GM21528 (cell line): ENCODE results near the gene CEP128.

ENCODE experiments used
- ATAC-seq: cut with Tn5 transposase; IDR thresholded peaks from one replicate; pipeline ENCODE4 v1.9.1; 2021; ENCODE audit warnings: mild to moderate bottlenecking, moderate library complexity; ENCODE audit not compliant: unreplicated experiment, low FRiP score

Gene CEP128

DNA sequence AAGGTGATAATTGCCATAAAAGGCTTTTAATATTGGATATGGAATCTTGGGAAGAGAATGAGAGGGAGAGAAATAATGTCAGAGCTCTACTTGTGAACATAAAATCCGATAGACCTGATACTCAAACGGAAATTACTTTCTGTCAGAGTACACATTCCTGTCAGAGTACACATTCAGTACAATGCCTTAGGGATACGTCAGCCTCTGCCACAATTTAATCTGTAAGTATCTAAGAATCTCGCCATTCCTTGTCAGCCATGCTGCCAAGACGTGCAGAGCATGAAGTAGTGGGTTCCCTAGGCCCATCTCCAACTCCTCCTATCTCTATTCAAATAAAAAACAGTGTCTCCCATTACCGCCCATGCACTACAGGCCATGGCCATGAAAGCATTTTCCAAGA, 242.6 kb downstream of the CEP128 start:
- ATAC-seq, result no peak

DNA sequence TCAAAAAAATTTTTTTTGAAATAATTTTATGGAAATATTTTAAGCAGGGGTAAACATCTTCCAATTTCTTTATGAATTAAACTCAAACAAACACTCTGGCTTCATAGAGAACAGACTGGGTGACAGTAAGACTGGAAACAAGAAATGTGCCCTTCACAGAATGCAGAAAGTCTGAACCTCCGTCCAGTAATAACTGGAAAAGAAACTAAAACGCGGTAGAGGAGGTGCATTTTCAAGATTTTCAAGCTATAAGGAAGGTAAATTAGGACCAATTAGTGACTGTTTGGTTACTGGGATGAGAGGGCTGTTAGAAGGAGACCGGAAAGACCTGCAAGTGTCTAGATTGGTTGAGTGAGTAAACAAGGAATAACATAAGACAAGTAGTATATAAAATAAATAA, 245.7 kb downstream of the CEP128 start:
- no peak for ATAC-seq

DNA sequence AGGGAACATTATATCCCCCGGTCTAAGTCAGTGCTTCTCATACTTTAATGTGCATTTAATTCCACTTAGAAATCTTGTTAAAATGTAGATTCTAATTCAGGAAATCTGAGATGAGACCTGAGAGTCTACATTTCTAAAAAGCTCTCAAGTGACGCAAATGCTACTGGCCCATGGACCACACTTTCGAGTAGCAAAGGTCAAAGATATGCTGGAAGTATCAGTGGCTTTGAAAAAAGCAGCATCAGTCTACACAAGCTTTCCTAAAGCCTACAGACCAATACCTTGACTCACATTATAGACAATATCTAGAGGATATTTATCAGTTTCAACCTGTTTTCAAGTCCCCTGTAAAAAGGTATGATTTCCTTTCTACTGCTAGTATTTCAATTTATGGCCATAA, 248.6 kb downstream of the CEP128 start:
- no peak for ATAC-seq

DNA sequence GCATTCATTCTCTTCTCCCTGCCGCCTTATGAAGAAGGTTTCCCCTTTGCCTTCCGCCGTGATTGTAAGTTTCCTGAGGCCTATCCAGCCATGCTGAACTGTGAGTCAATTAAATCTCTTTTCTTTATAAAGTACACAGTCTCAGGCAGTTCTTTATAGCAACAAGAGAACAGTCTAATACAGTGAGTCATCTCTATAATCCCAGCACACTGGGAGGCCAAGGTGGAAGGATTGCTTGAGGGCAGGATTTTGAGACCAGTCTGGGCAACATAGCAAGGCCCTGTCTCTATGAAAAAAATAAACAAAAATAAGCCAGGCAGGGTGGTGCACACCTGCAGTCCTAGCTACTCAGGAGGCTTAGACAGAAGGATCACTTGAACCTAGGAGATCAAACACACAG, 259.9 kb downstream of the CEP128 start:
- no peak for ATAC-seq

DNA sequence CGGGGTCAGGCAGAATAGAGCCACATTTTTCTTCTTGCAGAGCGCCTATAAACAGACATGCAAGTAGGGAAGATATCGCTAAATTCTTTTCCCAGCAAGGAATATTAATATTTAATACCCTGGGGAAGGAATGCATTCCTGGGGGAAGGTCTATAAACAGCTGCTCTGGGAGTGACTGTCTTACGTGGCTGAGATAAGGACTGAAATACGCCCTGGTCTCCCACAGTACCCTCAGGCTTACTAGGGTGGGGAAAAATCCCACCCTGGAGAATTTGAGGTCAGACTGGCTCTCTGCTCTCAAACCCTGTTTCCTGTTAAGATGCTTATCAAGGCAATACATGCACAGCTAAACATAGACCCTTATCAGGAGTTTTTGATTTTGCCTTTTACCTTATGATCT, 262.3 kb downstream of the CEP128 start:
- ATAC-seq, result no peak

DNA sequence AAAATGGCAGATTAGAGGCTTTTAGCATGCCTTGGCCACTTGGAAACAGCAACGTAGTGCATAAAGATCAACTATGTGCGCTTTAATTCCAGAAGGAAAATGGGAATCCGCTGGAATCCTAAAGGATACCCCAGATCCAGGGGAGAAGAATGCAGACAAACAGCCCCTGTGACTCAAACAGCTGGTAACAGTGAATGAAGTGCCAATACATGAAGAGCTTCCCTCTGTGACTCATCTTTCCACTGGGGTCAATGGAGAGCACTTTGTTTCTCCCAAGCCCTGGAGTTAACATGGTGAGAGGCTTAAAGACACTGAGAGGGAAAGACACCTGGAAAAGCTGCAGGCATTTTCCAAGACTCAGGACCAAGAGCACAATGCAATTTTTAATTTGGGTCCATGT, 263.1 kb downstream of the CEP128 start:
- no peak for ATAC-seq

DNA sequence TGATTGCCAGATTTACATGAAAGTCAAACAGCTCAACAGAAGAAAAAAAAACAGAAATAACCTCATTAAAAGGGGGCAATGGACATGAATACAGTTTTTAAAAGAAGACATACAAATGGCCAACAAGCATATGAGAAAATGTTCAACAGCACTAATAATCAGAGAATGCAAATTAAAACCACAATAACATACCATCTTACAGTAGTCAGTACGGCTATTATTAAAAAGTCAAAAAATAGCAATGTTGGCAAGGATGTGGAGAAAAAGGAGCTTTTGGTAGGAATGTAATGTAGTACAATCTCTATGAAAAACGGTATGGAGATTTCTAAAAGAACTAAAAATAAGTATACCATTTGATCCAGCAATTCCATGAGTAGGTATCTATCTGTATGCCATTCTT, 272.1 kb downstream of the CEP128 start:
- no peak for ATAC-seq

DNA sequence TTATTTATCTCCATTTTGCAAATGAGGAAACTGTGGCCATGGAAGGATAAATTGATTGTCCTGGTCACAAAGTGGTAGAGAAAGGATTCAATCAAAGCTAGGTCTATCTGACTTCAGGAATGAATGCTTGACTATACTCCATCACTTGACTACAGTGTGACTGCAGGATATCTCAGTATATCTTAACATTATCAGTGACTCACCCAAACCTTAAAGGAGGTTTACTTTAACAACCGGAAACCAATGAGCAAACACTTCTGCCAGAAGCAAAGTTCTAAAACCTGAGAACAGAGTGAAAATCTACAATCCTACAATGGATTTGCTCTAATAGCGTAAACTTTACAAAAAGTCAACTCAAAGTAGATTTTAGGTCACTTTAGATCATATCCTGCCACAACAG, 277.0 kb downstream of the CEP128 start:
- ATAC-seq, result no peak

DNA sequence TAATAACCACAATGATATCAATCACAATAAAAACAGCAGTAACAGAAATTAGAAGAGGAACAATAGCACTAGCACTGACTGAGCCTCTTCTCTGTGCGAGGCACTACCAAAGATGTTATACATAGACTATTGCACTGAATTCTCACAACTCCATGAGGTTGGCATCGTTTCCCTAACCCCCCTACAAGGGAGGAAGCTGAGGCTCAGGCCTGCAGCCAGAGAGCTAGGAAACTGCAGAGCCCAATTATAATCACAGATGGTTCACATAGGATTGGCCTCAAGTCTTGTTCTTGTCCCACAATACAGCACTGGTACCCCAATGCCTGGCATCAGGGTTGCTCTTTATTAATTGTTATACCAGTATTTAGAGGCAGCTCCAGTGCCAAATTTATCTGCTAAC, 278.0 kb downstream of the CEP128 start:
- no peak for ATAC-seq

DNA sequence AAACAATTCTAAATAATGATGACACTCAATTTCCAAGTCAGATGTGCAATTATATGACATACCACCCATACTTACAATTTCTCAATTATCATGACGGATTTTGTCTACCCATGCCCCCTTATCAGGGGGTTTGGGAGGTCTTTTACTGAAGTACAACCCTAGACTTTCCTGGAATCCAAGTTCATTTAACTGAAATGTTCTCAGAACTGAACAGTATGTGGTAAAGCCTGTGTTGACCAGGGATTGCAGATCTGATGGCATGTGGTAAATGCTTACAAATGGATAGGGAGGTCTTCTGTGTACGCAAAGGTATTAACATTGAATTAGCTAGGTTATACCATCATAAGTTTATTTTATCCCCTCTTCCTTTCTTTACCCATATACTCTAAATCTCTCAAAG, 281.8 kb downstream of the CEP128 start:
- no peak for ATAC-seq

DNA sequence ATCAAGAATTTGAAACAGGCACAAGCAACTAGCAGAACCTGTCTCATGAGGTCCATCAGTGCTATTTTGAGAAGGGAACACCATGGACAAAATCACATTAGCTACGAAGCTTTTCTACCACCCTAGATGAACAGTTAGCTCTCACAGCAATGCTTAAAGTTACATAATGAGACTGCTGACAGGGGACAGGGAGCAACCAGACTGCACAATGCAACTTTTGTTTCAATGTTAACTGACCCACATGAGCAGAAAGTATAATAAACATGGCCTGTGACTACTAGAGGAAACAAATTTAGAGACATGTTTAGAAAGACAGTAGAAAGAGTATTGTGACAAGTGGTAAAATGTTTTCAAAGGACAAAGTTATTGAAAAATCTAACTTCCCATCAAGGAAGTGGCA, 282.8 kb downstream of the CEP128 start:
- ATAC-seq, result no peak

DNA sequence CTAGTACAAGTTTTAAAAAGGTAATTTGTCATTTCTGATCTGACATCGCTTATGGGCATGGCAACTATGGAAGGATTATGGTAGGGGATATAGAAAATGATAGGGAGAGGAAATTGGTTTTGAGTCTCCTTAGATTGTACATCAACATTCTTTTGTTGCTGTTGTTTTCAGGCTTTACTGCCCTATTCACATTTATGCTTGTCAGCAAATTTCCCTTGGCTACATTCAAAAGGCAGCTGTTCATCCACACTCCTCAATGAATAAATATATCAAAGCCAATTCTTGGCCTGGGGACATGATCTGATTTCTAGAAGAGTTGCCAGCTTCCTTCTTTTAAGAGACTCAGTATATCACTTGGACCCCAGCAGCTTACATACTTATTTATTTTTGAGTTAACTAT, 283.4 kb downstream of the CEP128 start:
- ATAC-seq, result no peak

DNA sequence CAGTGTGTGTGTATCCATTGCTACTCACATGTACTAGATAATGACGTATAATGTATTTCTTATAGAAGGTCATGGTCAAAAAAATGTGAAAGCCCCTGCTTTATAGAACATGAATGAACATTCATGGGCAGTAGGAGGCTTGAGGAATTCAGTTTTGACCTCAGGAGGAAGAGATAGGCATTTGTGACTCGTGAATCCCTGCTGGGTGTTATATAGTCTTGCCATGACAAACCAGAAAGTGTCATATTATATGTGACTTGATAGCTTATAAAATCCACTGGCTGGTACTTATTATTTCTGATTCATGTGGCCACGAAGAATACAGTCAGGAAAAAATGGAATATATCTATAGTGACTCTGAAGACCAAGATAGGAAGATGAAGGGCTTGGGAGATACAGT, 287.6 kb downstream of the CEP128 start:
- ATAC-seq, result no peak

DNA sequence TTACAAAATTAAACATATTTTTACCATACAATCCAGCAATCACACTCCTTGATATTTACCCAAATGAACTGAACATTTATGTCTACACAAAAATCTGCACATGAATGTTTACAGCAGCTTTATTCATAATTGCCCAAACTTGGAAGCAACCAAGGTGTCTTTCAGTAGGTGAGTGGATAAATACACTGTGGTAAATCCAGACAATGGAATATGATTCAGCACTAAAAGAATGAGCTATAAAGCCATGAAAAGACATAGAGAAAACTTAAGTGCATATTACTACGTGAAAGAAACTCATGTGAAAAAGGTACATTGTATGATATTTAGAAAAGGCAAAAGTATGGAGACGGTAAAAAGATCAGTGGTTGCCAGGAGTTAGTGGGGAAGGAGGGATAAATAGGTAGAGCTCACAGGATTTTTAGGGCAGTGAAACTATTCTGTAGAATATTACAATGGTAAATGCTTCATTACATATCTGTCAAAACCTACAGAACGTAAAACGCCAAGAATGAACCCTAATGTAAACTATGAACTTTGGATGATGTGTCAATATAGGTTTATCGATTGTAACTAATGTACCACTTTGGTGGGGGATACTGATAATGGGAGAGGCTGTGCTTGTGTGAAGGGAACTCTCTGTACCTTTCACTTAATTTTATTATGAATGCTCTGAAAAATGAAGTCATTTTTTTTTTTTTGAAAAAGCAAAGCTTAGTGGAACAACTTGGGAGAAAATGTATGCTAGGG, 295.7 kb downstream of the CEP128 start:
- no peak for ATAC-seq

DNA sequence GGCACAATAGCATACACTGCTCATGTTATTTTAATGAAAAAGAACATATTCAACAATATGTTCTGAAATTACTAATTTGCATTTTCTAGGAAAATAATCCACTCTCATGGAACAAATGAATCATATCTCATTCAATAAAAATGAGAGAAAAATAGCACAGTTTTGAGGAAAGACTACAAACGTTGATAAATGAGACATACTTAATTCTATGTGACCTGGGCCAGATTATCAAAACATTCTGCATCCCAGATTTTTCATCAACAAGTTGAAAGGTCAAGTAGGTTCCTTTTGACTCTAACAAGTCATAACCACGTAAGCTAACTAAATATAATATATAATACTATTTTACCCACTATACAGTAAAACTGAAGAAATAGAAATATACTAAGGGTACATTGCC, 296.7 kb downstream of the CEP128 start:
- no peak for ATAC-seq

DNA sequence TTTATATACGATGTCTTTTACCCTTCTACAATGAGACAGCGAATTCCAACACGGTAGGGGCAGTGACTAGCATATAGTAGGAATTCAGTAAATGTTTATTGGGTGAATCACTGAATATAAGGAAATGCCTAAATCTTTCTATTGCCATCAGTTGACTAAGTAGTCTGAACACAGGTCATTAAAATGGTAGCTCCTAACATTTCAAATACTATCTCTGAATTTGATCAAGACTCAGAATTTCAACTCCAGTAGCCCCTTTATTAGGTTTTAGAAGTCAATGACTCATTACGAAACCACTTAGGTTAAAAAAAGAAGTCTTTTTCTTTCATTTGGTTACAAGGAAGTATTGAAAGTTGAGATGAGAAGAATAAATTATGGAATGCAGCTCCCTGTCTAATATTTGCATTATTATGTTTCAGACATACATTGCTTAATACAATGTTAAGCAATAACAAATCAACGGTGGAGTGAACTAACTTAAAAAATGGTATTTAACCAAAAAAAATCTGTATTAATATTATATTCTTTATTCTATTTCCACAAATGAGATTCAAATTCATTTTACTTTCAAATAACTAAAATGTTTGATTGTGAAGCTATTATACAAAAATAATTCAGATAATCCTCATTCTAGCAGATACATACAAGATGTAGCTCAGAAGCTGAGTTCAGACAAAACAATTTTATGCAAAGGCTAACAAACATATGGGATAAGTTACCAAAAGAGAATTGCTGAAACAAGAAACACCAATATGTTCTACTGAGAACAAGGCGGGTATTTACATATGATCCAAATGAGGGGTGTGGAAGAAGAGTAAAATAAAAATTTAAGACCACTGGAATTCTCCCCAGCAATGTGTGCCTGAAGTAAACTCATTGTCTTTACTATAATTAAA, 302.7 kb downstream of the CEP128 start:
- no peak for ATAC-seq

DNA sequence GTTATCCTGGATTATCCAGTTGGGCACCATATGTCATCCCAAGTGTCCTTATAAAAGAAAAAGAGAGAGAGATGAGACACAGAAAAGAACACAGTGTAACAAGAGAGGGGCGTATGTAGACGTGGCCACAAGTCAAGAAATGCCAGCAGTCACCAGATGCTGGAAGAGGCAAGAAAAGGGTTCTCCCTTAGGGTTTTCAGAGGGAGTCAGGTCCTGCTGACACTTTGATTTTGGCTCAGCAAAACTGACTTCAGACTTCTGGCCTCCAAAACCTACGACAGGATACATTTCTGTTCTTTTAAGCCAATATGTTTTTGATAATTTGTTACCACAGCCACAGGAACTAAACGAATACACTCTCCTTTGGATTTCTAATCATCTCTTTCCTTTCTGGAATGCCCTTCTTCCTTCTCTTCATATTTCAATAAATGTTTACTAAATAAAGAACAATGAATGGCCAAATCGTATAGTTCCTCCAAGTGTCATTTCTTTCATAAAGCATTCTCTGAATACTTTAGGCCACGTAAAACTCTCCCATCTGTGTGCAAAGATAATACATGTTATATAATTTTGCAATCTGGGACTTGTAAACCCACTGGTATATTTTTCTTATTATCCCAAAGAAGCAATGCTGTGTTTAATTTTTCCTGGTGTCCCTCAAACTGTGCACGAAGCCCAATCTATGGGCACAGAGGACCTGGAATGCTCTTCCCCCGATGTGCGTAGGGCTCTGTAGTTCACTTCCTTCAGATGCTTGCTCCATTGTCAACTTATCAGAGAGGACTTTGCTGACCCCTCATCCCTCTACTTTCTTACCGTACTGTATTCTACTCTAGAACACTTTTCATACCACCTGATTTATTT, 303.6 kb downstream of the CEP128 start:
- no peak for ATAC-seq

DNA sequence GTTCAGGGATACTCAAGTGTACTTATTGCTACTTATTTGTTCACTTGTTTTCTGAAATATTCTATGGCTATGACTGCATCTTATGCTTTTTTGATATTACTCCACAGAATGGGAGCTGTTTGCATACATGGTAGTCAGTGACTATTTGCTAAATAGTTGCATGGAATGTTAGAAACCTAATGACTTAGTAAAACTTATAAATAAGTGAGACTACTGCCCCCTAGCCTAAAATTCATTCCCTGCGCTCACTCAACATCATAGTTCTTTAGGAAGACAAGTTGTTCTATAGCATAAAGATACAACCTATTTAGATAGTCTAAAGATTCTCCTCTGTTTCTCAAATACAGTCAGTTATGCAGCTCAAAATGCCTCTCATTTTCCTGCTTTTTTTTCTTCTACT, 305.5 kb downstream of the CEP128 start:
- ATAC-seq, result no peak

DNA sequence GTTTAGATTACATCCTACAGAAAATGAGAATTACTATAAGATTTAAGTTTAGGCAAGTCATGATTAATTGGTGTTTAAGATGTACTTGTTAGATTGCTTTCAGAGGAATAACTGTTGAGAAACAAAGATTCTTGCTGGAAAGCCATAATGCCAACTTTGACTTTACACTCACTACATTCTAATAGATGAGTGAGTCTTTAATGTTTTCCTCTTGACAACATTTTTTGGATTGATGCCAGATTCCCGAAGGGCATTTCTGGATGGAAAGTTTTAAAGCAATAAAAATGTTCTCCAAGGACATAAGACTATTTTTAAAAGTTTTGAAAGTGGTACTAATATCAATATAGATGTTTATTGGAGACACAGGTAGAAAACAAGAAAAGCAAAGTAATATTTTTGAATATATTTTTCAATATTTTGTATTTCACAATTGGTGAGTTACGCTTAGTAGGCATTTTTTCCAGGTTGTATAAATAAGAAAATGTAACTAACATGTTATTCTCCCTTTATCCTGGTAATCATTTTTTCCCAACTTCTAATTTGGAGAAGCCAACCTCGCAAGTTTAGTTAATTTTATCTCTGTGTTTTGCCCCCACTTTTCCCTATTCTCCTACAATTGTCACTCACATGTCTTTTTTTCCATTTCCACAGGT, 307.3 kb downstream of the CEP128 start:
- ATAC-seq, result no peak

DNA sequence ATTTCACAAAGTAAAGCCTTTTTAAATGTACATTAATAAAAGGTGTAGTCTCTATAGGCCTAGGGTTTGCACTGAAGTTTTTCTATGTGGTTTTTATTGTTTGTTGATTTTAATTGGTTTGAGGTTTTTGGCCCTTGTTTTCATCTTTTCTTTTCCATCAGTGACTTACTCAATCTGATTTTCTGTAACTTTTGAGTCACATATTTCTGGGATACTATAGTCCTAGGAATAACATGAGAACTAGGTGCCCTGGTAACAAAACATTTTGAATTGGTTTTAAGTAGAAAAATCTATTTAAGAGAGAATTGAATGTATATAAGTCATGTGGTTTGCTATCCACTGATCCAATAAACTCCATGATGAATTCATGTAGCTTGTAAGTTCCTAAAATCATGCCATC, 311.9 kb downstream of the CEP128 start:
- no peak for ATAC-seq

DNA sequence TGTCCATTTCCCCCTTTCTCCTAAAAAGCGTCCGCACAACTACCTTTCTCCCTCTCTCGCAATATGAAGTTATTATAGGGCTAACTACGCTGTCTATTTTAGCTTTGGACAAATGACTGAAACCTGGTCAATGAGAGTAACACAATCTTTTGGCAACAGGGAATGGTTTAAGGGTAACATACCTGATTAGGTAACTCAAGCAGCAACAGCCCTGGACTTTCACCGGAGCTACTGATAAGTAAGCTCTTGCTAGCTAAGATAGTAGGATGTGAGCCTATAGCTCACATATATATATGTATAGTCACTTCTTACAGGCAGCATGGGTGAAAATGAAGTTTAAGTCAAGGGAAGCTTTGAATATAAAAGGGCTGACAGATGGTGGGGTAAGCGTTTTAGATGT, 313.0 kb downstream of the CEP128 start:
- ATAC-seq, result no peak
